MM.1S (cell line): Measurements from ENCODE around the gene RAB4B.
"Not testable (repeated sequence)": the region's sequence is repeated elsewhere in the genome, so short reads cannot be mapped to it uniquely, and the experiment has no call there.

ENCODE experiments used
- DNase-seq: peaks from one replicate; pipeline ENCODE4 v3.0.0-alpha.2; 2015
- H2AFZ ChIP-seq: fragments of 300-600 bp; sonication (generic); 2 replicates; pipeline ENCODE4 v1.6.0; 2016; ENCODE audit warnings: antibody characterized with exemption, low read length
- H3F3A ChIP-seq: fragments of 300-600 bp; sonication (generic); 2 replicates; pipeline ENCODE4 v1.6.1; 2016; ENCODE audit warnings: mild to moderate bottlenecking, antibody characterized with exemption, low read length, moderate library complexity, mixed read lengths; ENCODE audit not compliant: insufficient read depth
- H3K27ac ChIP-seq: fragments of 300-600 bp; sonication (generic); 2 replicates; pipeline ENCODE4 v1.5.1; 2016; ENCODE audit warnings: mild to moderate bottlenecking, low read length
- H3K27me3 ChIP-seq: fragments of 300-600 bp; sonication (generic); replicated peaks from 2 replicates; pipeline ENCODE4 v1.6.0; 2016; ENCODE audit warnings: low read length; ENCODE audit not compliant: insufficient read depth
- H3K36me3 ChIP-seq: fragments of 300-600 bp; sonication (generic); replicated peaks from 2 replicates; pipeline ENCODE4 v1.6.1; 2016; ENCODE audit warnings: mild to moderate bottlenecking, low read length, mixed read lengths; ENCODE audit not compliant: insufficient read depth
- H3K4me1 ChIP-seq: fragments of 300-600 bp; sonication (generic); 2 replicates; pipeline ENCODE4 v1.6.1; 2016; ENCODE audit warnings: low read length, mixed read lengths
- H3K4me2 ChIP-seq: fragments of 300-600 bp; sonication (generic); 2 replicates; pipeline ENCODE4 v1.6.0; 2016; ENCODE audit warnings: low read depth, low read length
- H3K4me3 ChIP-seq: fragments of 300-600 bp; sonication (generic); 2 replicates; pipeline ENCODE4 v1.5.1; 2016; ENCODE audit warnings: low read length, mixed read lengths
- H3K79me2 ChIP-seq: fragments of 300-600 bp; sonication (generic); 2 replicates; pipeline ENCODE4 v1.6.1; 2016; ENCODE audit warnings: mixed run types, low read length, mixed read lengths
- H3K9ac ChIP-seq: fragments of 300-600 bp; sonication (generic); 2 replicates; pipeline ENCODE4 v1.6.1; 2016; ENCODE audit warnings: low read length, mixed read lengths
- H3K9me2 ChIP-seq: fragments of 300-600 bp; sonication (generic); replicated peaks from 2 replicates; pipeline ENCODE4 v1.6.1; 2016; ENCODE audit warnings: mild to moderate bottlenecking, low read length, mixed read lengths; ENCODE audit not compliant: insufficient read depth
- H3K9me3 ChIP-seq: fragments of 300-600 bp; sonication (generic); replicated peaks from 2 replicates; pipeline ENCODE4 v1.6.1; 2016; ENCODE audit warnings: mild to moderate bottlenecking, low read length, mixed read lengths; ENCODE audit not compliant: insufficient read depth
- H4K20me1 ChIP-seq: fragments of 300-600 bp; sonication (generic); 2 replicates; pipeline ENCODE4 v1.6.1; 2016; ENCODE audit warnings: mild to moderate bottlenecking, low read length, moderate library complexity, mixed read lengths; ENCODE audit not compliant: insufficient read depth

The RAB4B gene

DNA sequence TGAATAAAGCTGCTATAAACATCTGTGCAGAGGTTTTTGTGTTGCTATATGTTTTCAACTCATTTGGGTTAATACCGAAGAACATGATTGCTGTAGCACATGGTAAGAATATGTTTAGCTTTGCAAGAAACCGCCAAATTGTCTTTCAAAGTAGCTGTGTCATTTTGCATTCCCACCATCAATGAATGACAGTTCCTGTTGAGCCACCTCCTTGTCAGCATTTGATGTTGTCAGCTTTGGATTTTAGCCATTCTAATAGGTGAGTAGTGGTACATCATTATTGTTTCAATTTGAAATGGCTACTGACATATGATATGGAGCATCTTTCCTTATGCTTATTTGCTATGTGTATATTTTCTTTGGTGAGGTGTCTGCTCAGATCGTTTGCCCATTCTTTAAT is 64.0 kb downstream of the RAB4B start:
- H3K27ac ChIP-seq, H3K9me3 ChIP-seq, H4K20me1 ChIP-seq, H3K4me1 ChIP-seq, H3K36me3 ChIP-seq, H3K9ac ChIP-seq, H3K4me3 ChIP-seq, DNase-seq, H3K9me2 ChIP-seq, H2AFZ ChIP-seq, H3K79me2 ChIP-seq, H3F3A ChIP-seq, H3K4me2 ChIP-seq: not testable (repeated sequence)
- H3K27me3 ChIP-seq = peaks cover 33% of the 10 kb centered on the region

DNA sequence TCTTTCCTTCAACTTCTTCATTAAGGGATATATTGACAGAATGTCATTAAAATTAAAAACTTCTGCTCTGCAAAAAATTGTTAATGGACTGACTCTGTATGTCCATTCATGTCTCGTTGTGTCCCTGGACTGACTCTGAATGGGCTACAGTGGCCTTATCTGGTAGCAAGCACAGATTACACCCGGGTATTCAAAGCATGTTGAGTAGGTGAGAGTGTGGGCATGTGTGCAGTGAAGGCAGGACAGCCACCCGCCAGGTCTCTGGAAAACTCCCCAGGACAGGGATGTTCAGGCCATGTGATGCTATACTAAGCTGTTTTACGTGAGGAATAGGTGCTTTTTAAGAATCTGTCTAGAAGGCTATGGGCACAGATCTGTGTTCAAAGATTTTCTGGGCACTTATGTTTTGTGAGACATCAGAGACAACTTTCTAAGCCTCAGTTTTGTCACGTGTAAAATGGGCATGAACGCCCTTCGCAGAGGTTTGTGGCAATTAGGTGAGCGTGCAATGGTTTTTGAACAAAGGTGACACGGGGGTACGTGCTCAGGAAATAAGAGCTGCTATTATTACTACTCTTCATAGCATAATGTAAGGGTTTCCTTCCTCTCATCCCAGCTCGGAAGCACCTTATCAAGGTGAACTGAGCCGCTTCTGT is 65.1 kb downstream of the RAB4B start:
- H3K27ac ChIP-seq, DNase-seq, H3K79me2 ChIP-seq, H2AFZ ChIP-seq, H3K9ac ChIP-seq, H3K4me1 ChIP-seq, H3K36me3 ChIP-seq, H3F3A ChIP-seq, H4K20me1 ChIP-seq, H3K9me2 ChIP-seq, H3K9me3 ChIP-seq: not testable (repeated sequence)
- peaks cover 26% of the 10 kb centered on the region for H3K27me3 ChIP-seq
- peak overlapping the region; percentile 34; the same call in 1 of the 2 replicates for H3K4me3 ChIP-seq
- peak overlapping the region; percentile 49; the same call in 1 of the 2 replicates for H3K4me2 ChIP-seq

DNA sequence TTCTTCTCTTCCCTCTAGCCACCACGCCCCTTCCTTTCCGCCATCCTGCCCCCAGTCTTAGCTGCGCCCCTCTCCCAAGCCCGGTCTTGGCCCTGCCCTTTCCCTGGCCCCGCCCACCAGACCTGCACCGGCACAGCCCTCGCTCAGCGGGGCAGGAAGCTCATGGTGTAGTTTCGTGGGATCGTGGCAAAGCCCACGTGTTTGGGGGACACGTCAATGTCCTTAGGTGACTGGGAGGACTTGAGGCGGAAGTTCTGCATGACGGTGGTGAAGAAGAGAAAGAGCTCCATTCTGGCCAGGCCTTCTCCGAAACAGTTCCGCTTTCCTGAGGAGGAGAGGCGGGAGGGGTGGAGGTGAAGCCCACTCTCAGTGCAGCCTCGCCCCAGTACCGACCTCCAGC is 65.6 kb downstream of the RAB4B start:
- H3K79me2 ChIP-seq, H3K9ac ChIP-seq, H3F3A ChIP-seq, H2AFZ ChIP-seq, H3K4me1 ChIP-seq, H3K9me3 ChIP-seq, H3K9me2 ChIP-seq, H3K27ac ChIP-seq, H4K20me1 ChIP-seq, H3K36me3 ChIP-seq, DNase-seq: not testable (repeated sequence)
- H3K4me3 ChIP-seq = peak overlapping the region; percentile 34; the same call in 1 of the 2 replicates
- H3K27me3 ChIP-seq = peaks cover 23% of the 10 kb centered on the region
- peak overlapping the region; percentile 49; the same call in 1 of the 2 replicates for H3K4me2 ChIP-seq
